HG03060 (cell line): ENCODE results near the gene SRGAP3.

Experiments used
- ATAC-seq: cut with Tn5 transposase; IDR thresholded peaks from one replicate; pipeline ENCODE4 v1.9.1; 2021; ENCODE audit warnings: low read depth, moderate number of reproducible peaks; ENCODE audit not compliant: unreplicated experiment

SRGAP3 gene

GRCh38 chr3:9153904-9154619 lies 95.4 kb downstream of the SRGAP3 start:
- ATAC-seq = no peak

- no peak for ATAC-seq
Observed at GRCh38 chr3:9151240-9151639, 98.2 kb downstream of the SRGAP3 start.

GRCh38 chr3:9149566-9149965 lies 99.9 kb downstream of the SRGAP3 start:
- no peak for ATAC-seq

GRCh38 chr3:9147896-9148266 lies 101.6 kb downstream of the SRGAP3 start:
- no peak for ATAC-seq

- ATAC-seq = peak; percentile 51
Observed at GRCh38 chr3:9147215-9147895, 102.1 kb downstream of the SRGAP3 start.

GRCh38 chr3:9146367-9147071 lies 102.9 kb downstream of the SRGAP3 start:
- ATAC-seq = peak; percentile 63

- no peak for ATAC-seq
Observed at GRCh38 chr3:9143184-9143583, 106.3 kb downstream of the SRGAP3 start.

- ATAC-seq = no peak
Observed at GRCh38 chr3:9142362-9142761, 107.1 kb downstream of the SRGAP3 start.

- ATAC-seq = no peak
Observed at GRCh38 chr3:9141928-9142289, 107.5 kb downstream of the SRGAP3 start.

GRCh38 chr3:9139366-9139765 lies 110.1 kb downstream of the SRGAP3 start:
- no peak for ATAC-seq

GRCh38 chr3:9137676-9138075 lies 111.8 kb downstream of the SRGAP3 start:
- ATAC-seq = no peak

GRCh38 chr3:9136746-9137465 lies 112.5 kb downstream of the SRGAP3 start:
- ATAC-seq = no peak

- ATAC-seq = no peak
Observed at GRCh38 chr3:9135930-9136525, 113.4 kb downstream of the SRGAP3 start.

- no peak for ATAC-seq
Observed at GRCh38 chr3:9135526-9135925, 113.9 kb downstream of the SRGAP3 start.

- no peak for ATAC-seq
Observed at GRCh38 chr3:9133656-9134055, 115.8 kb downstream of the SRGAP3 start.

GRCh38 chr3:9130345-9131305 lies 118.8 kb downstream of the SRGAP3 start:
- ATAC-seq = no peak

GRCh38 chr3:9129365-9129764 lies 120.1 kb downstream of the SRGAP3 start:
- ATAC-seq = no peak

GRCh38 chr3:9125278-9125951 lies 124.0 kb downstream of the SRGAP3 start:
- no peak for ATAC-seq

GRCh38 chr3:9124730-9125129 lies 124.7 kb downstream of the SRGAP3 start:
- no peak for ATAC-seq
